Activated CD8-positive, alpha-beta memory T cell treated with anti-CD3 and anti-CD28 coated beads, Interleukin-2, amount 50 U/mL, for 4 hours (primary cell): ENCODE data around the gene SYDE2.

Experiments
- DNase-seq: peaks from one replicate; pipeline ENCODE4 v3.0.0-alpha.2; 2020

SYDE2 gene

GRCh38 chr1:85121744-85122143 lies 79.1 kb downstream of the SYDE2 start:
- DNase-seq: no peak

- no peak for DNase-seq
These were observed 82.1 kb downstream of the SYDE2 start for GRCh38 chr1:85118751-85119150.

- DNase-seq: no peak
These were observed 84.0 kb downstream of the SYDE2 start for GRCh38 chr1:85116856-85117255.

- no peak for DNase-seq
These were observed 84.9 kb downstream of the SYDE2 start for GRCh38 chr1:85115933-85116332.

- DNase-seq: no peak
These were observed 89.1 kb downstream of the SYDE2 start for GRCh38 chr1:85111695-85112094.

- peak; percentile 25 for DNase-seq
These were observed 91.3 kb downstream of the SYDE2 start for GRCh38 chr1:85109475-85109874.
